ENCODE measurements around the gene NFE2.
"Not testable (repeated sequence)": the region's sequence is repeated elsewhere in the genome, so short reads cannot be mapped to it uniquely, and the experiment has no call there.

NFE2 gene

GRCh38 chr12:54328595-54329337 lies 28.0 kb upstream of the NFE2 start:
- DNase-seq (ENCODE audit: low read depth) = no peak
- no peak overlapping the region for H3K4me3 ChIP-seq (ENCODE audit: low read length)
- no peak for TF ChIP-seq CTCF (conservative IDR thresholded peaks at IDR 0.05; ENCODE audit: low read length)

DNA sequence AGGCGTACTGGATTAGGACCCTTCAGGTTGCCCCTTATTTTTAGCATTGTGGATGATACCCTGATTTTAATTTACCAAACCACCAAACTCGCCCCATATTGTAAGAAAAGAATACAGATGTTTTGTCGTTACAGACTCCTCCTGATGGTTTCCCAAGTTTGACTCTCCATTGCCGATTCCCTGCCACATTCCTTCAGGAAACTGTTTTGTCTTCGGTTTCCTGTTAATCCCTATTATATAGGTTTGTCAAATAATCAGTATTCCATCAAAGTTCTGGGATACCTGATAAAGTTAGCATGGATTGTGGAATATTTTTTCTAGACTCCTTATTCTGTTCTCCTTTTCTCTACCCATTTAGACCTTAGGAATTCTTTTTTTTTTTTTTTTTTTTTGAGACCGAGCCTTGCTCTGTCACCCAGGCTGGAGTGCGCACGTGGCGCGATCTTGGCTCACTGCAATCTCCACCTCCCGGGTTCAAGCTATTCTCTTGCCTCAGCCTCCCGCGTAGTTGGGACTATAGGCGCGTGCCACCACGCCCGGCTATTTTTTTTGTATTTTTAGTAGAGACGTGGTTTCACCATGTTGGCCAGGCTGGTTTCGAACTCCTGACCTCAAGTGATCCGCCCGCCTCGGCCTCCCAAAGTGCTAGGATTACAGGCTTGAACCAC lies 24.8 kb upstream of the NFE2 start:
- peak overlapping the region; percentile 97 for H3K4me3 ChIP-seq (ENCODE audit: low read length)
- not testable (repeated sequence) for DNase-seq (ENCODE audit: low read depth)

DNA sequence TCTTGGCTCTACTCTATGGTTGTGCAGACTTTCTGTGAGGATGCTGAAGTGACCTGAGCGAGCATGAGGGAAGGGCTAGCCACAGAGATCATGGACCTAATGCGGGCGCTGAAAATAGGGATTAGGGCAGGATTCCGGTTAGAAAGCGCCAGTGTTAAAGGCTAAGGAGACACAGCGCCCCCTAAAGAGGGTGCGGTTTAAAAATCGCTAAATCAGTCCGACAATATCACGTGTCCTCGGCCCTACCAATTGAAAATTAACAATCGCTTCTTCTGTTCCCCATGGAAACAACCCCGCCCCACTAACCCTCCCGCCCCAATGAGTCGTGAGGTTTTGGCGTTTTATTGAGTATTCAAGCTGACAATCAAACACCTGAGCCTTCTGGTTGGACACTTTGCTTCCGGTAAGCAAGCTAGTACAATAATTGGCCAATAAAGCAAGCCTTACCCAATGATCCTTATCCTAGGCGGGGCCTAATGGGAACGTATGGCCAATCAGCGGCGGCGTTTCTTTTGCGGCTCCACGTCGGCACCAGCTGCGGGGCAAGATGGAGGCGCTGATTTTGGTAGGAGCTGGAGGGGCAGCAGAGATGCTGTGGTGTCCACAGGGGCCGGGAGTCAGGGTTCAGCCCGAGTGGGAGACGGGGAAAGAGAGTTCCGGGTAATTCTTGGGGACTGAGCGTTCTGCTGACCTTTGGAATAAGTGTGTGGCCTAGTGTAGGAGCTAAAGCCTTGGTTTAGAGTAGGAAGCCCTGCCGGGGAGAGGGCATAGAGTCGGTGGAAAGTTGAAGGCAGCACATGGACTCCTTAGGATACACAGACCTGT lies 24.0 kb upstream of the NFE2 start, which contains the start of gene COPZ1:
Gene COPZ1, plus strand, starts transcription at position 515 of the 825 bp plus-strand sequence. Its CDS starts 33 bp downstream, at position 548.
- peak; percentile 100 for DNase-seq (ENCODE audit: low read depth)
- peak; percentile 77 for TF ChIP-seq CTCF (conservative IDR thresholded peaks at IDR 0.05; ENCODE audit: low read length)
- H3K4me3 ChIP-seq (ENCODE audit: low read length) = peak within 1 kb of the TSS; percentile 97

- no peak overlapping the region for H3K4me3 ChIP-seq (ENCODE audit: low read length)
- no peak for TF ChIP-seq CTCF (conservative IDR thresholded peaks at IDR 0.05; ENCODE audit: low read length)
- no peak for DNase-seq (ENCODE audit: low read depth)
These were observed 20.5 kb upstream of the NFE2 start for GRCh38 chr12:54321363-54321762.

- H3K4me3 ChIP-seq (ENCODE audit: low read length); DNase-seq (ENCODE audit: low read depth): not testable (repeated sequence)
These were observed 11.5 kb upstream of the NFE2 start for GRCh38 chr12:54312309-54312708.

GRCh38 chr12:54311051-54311450 lies 10.2 kb upstream of the NFE2 start:
- DNase-seq (ENCODE audit: low read depth) = no peak

GRCh38 chr12:54306925-54307741 lies 6.3 kb upstream of the NFE2 start:
- peak; percentile 38 for DNase-seq (ENCODE audit: low read depth)
- no peak for TF ChIP-seq CTCF (conservative IDR thresholded peaks at IDR 0.05; ENCODE audit: low read length)
- no peak overlapping the region for H3K4me3 ChIP-seq (ENCODE audit: low read length)

More at GRCh38 chr12:54311051-54311450, 10.2 kb upstream of the NFE2 start:
- no peak overlapping the region for H3K4me3 ChIP-seq (ENCODE audit: low read length)
- no peak for TF ChIP-seq CTCF (conservative IDR thresholded peaks at IDR 0.05; ENCODE audit: low read length)
